Mucosa of gallbladder (tissue), 1 donor: Measurements from ENCODE around the gene FAT1. TPM values are rescaled to one million over a fixed set of nuclear protein-coding genes. Genes with fewer than 3 reads are reported as not detected.

Source experiments
- DNase-seq: peaks from one replicate; pipeline ENCODE4 v3.0.0-alpha.2; 2020; ENCODE audit warnings: low spot score
- total RNA-seq: library from RNA; stranded (reverse); gene quantifications from one replicate; pipeline ENCODE4 v1.2.1, GENCODE V29; 2021
- donor health status: DM: no; HTN: no; CAD: no.

Gene FAT1
- total RNA-seq, 1 donor from 2014 or later: 172 TPM

GRCh38 chr4:186725469-186726425, 2.1 kb upstream of the FAT1 start:
- peak; percentile 83 for DNase-seq

GRCh38 chr4:186724864-186725468, 1.3 kb upstream of the FAT1 start:
- DNase-seq: no peak

- peak; percentile 32 for DNase-seq
Observed at GRCh38 chr4:186724058-186724863, 605 bp upstream of the FAT1 start.

GRCh38 chr4:186722796-186723291, 812 bp downstream of the FAT1 start:
- no peak for DNase-seq

- no peak for DNase-seq
Observed at GRCh38 chr4:186719925-186720694, 3.5 kb downstream of the FAT1 start.

- DNase-seq: no peak
Observed at GRCh38 chr4:186717556-186717955, 6.1 kb downstream of the FAT1 start.

GRCh38 chr4:186715077-186715476, 8.6 kb downstream of the FAT1 start:
- no peak for DNase-seq

- no peak for DNase-seq
Observed at GRCh38 chr4:186714006-186714675, 9.5 kb downstream of the FAT1 start.

- DNase-seq: no peak
Observed at GRCh38 chr4:186712690-186713089, 11.0 kb downstream of the FAT1 start.

- no peak for DNase-seq
Observed at GRCh38 chr4:186710521-186711119, 13.0 kb downstream of the FAT1 start.

GRCh38 chr4:186709517-186709916, 14.1 kb downstream of the FAT1 start:
- DNase-seq: no peak

GRCh38 chr4:186708554-186708953, 15.1 kb downstream of the FAT1 start:
- DNase-seq: no peak

GRCh38 chr4:186707996-186708395, 15.7 kb downstream of the FAT1 start:
- no peak for DNase-seq

GRCh38 chr4:186707574-186707973, 16.1 kb downstream of the FAT1 start:
- no peak for DNase-seq

GRCh38 chr4:186704057-186704456, 19.6 kb downstream of the FAT1 start:
- no peak for DNase-seq

- no peak for DNase-seq
Observed at GRCh38 chr4:186703510-186703909, 20.1 kb downstream of the FAT1 start.

- DNase-seq: no peak
Observed at GRCh38 chr4:186702940-186703339, 20.7 kb downstream of the FAT1 start.

GRCh38 chr4:186702297-186702696, 21.4 kb downstream of the FAT1 start:
- DNase-seq: no peak

- DNase-seq: no peak
Observed at GRCh38 chr4:186701788-186702187, 21.9 kb downstream of the FAT1 start.

- DNase-seq: no peak
Observed at GRCh38 chr4:186701273-186701672, 22.4 kb downstream of the FAT1 start.
